GM19468 (cell line): ENCODE data around the gene AVL9.
"Not testable (repeated sequence)": the region's sequence is repeated elsewhere in the genome, so short reads cannot be mapped to it uniquely, and the experiment has no call there.

Experiments
- ATAC-seq: cut with Tn5 transposase; IDR thresholded peaks from one replicate; pipeline ENCODE4 v1.9.1; 2021; ENCODE audit warnings: mild to moderate bottlenecking, moderate library complexity, moderate number of reproducible peaks; ENCODE audit not compliant: unreplicated experiment; ENCODE audit errors: extremely low read depth

The AVL9 gene

GRCh38 chr7:32586291-32587221 lies 91.3 kb downstream of the AVL9 start:
- no peak for ATAC-seq

GRCh38 chr7:32587411-32587948 lies 92.2 kb downstream of the AVL9 start:
- no peak for ATAC-seq

GRCh38 chr7:32588657-32589056 lies 93.4 kb downstream of the AVL9 start:
- no peak for ATAC-seq

- ATAC-seq = no peak
Observed at GRCh38 chr7:32591938-32592337, 96.6 kb downstream of the AVL9 start.

- no peak for ATAC-seq
Observed at GRCh38 chr7:32592701-32593100, 97.4 kb downstream of the AVL9 start.

GRCh38 chr7:32594965-32595490 lies 99.7 kb downstream of the AVL9 start:
- no peak for ATAC-seq

GRCh38 chr7:32601196-32601595 lies 105.9 kb downstream of the AVL9 start:
- not testable (repeated sequence) for ATAC-seq

GRCh38 chr7:32602470-32602869 lies 107.2 kb downstream of the AVL9 start:
- ATAC-seq = no peak

GRCh38 chr7:32603492-32603891 lies 108.2 kb downstream of the AVL9 start:
- ATAC-seq = not testable (repeated sequence)

- ATAC-seq = not testable (repeated sequence)
Observed at GRCh38 chr7:32604047-32604446, 108.8 kb downstream of the AVL9 start.

- ATAC-seq = no peak
Observed at GRCh38 chr7:32605032-32605431, 109.7 kb downstream of the AVL9 start.

- ATAC-seq = no peak
Observed at GRCh38 chr7:32609463-32609862, 114.2 kb downstream of the AVL9 start.

- no peak for ATAC-seq
Observed at GRCh38 chr7:32611201-32612099, 116.2 kb downstream of the AVL9 start.

- ATAC-seq = no peak
Observed at GRCh38 chr7:32616625-32617024, 121.3 kb downstream of the AVL9 start.

- no peak for ATAC-seq
Observed at GRCh38 chr7:32618470-32618869, 123.2 kb downstream of the AVL9 start.

GRCh38 chr7:32618987-32619386 lies 123.7 kb downstream of the AVL9 start:
- no peak for ATAC-seq

GRCh38 chr7:32619416-32619815 lies 124.1 kb downstream of the AVL9 start:
- not testable (repeated sequence) for ATAC-seq

- ATAC-seq = no peak
Observed at GRCh38 chr7:32631021-32631420, 135.7 kb downstream of the AVL9 start.

GRCh38 chr7:32631590-32632497 lies 136.6 kb downstream of the AVL9 start:
- ATAC-seq = not testable (repeated sequence)
